ENCODE results near the gene MAN2A1. TPM values are rescaled to one million over a fixed set of nuclear protein-coding genes. Genes with fewer than 3 reads are reported as not detected.
A peak's percentile ranks its signal among the peaks of the same experiment; 100 is the strongest.

Gene MAN2A1
- total and polyA plus RNA-seq, 2 experiments from 2014 or later: 32.5 to 129 TPM

DNA sequence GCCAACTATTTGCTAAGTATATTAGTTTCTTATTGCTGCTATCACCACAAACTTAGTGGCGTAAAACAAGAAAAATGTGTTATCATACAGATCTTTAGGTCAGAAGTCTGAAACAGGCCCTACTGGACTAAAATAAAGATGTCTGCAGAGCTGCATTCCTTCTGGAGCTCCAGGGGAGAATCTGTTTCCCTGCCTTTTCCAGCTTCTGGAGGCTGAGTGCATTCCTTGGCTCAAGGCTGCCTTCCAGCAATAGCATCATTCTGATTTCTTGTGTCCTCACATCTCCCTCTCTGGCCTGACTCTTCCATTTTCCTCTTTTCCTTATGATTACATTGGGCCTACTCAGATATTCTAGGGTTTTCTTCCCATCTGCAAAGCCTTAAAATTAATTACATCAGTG lies 15.9 kb downstream of the MAN2A1 start (continued):
- TF ChIP-seq, protein P1, sequence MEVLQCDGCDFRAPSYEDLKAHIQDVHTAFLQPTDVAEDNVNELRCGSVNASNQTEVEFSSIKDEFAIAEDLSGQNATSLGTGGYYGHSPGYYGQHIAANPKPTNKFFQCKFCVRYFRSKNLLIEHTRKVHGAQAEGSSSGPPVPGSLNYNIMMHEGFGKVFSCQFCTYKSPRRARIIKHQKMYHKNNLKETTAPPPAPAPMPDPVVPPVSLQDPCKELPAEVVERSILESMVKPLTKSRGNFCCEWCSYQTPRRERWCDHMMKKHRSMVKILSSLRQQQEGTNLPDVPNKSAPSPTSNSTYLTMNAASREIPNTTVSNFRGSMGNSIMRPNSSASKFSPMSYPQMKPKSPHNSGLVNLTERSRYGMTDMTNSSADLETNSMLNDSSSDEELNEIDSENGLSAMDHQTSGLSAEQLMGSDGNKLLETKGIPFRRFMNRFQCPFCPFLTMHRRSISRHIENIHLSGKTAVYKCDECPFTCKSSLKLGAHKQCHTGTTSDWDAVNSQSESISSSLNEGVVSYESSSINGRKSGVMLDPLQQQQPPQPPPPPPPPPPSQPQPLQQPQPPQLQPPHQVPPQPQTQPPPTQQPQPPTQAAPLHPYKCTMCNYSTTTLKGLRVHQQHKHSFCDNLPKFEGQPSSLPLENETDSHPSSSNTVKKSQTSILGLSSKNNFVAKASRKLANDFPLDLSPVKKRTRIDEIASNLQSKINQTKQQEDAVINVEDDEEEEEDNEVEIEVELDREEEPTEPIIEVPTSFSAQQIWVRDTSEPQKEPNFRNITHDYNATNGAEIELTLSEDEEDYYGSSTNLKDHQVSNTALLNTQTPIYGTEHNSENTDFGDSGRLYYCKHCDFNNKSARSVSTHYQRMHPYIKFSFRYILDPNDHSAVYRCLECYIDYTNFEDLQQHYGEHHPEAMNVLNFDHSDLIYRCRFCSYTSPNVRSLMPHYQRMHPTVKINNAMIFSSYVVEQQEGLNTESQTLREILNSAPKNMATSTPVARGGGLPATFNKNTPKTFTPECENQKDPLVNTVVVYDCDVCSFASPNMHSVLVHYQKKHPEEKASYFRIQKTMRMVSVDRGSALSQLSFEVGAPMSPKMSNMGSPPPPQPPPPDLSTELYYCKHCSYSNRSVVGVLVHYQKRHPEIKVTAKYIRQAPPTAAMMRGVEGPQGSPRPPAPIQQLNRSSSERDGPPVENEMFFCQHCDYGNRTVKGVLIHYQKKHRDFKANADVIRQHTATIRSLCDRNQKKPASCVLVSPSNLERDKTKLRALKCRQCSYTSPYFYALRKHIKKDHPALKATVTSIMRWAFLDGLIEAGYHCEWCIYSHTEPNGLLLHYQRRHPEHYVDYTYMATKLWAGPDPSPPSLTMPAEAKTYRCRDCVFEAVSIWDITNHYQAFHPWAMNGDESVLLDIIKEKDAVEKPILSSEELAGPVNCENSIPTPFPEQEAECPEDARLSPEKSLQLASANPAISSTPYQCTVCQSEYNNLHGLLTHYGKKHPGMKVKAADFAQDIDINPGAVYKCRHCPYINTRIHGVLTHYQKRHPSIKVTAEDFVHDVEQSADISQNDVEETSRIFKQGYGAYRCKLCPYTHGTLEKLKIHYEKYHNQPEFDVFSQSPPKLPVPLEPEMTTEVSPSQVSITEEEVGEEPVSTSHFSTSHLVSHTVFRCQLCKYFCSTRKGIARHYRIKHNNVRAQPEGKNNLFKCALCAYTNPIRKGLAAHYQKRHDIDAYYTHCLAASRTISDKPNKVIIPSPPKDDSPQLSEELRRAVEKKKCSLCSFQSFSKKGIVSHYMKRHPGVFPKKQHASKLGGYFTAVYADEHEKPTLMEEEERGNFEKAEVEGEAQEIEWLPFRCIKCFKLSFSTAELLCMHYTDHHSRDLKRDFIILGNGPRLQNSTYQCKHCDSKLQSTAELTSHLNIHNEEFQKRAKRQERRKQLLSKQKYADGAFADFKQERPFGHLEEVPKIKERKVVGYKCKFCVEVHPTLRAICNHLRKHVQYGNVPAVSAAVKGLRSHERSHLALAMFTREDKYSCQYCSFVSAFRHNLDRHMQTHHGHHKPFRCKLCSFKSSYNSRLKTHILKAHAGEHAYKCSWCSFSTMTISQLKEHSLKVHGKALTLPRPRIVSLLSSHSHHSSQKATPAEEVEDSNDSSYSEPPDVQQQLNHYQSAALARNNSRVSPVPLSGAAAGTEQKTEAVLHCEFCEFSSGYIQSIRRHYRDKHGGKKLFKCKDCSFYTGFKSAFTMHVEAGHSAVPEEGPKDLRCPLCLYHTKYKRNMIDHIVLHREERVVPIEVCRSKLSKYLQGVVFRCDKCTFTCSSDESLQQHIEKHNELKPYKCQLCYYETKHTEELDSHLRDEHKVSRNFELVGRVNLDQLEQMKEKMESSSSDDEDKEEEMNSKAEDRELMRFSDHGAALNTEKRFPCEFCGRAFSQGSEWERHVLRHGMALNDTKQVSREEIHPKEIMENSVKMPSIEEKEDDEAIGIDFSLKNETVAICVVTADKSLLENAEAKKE (CRISPR knock-in tag; IDR thresholded peaks at IDR 0.05): no peak
- TF ChIP-seq, protein P2, sequence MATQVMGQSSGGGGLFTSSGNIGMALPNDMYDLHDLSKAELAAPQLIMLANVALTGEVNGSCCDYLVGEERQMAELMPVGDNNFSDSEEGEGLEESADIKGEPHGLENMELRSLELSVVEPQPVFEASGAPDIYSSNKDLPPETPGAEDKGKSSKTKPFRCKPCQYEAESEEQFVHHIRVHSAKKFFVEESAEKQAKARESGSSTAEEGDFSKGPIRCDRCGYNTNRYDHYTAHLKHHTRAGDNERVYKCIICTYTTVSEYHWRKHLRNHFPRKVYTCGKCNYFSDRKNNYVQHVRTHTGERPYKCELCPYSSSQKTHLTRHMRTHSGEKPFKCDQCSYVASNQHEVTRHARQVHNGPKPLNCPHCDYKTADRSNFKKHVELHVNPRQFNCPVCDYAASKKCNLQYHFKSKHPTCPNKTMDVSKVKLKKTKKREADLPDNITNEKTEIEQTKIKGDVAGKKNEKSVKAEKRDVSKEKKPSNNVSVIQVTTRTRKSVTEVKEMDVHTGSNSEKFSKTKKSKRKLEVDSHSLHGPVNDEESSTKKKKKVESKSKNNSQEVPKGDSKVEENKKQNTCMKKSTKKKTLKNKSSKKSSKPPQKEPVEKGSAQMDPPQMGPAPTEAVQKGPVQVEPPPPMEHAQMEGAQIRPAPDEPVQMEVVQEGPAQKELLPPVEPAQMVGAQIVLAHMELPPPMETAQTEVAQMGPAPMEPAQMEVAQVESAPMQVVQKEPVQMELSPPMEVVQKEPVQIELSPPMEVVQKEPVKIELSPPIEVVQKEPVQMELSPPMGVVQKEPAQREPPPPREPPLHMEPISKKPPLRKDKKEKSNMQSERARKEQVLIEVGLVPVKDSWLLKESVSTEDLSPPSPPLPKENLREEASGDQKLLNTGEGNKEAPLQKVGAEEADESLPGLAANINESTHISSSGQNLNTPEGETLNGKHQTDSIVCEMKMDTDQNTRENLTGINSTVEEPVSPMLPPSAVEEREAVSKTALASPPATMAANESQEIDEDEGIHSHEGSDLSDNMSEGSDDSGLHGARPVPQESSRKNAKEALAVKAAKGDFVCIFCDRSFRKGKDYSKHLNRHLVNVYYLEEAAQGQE (IDR thresholded peaks at IDR 0.05; ENCODE audit: unreplicated experiment): no peak
- no peak for TF ChIP-seq POLR2AphosphoS5 (IDR thresholded peaks at IDR 0.05; ENCODE audit: low read depth)

DNA sequence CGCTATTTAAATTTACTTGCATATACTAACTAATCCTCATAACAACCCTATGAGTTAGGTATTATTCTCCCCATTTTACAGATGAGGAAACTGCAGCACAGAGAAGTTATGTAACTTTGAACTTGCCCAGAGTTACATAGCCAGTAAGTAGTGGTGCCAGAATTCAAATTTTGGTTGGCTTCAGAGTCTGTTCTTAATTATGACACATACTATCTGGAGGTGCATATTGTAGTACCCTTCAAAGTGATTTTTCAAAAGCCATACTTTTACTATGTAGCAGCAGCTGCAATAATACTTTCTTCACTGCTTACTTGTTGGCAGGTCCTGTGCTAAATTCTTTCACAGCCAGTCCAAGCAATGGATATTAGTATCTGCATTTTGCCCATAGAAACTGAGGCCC lies 16.4 kb downstream of the MAN2A1 start:
- H3K36me3 Mint-ChIP-seq (ENCODE audit: low read depth): peaks cover 8% of the 10 kb centered on the region; the same call in 2 of the 3 replicates
- no peaks in the 10 kb centered on the region for H3K9me3 Mint-ChIP-seq
- Histone ChIP-seq H3K9me2 (ENCODE audit: insufficient read depth) (no peaks in the 10 kb centered on the region; the same call in none of the 2 replicates), H3K4me3 (no peak overlapping the region), H3K79me2 (replicated peaks; ENCODE audit: insufficient read depth) (peaks cover 100% of the 10 kb centered on the region), H3K27ac (ENCODE audit: low read depth) (no peak overlapping the region), H2AFZ (no peak overlapping the region), H4K20me1 (replicated peaks; ENCODE audit: insufficient read depth) (peaks cover 46% of the 10 kb centered on the region), H3K27me3 (ENCODE audit: insufficient read depth) (no peaks in the 10 kb centered on the region), H3F3A (replicated peaks; ENCODE audit: low read depth) (no peaks in the 10 kb centered on the region), H3K4me1 (ENCODE audit: insufficient read depth) (peaks cover 21% of the 10 kb centered on the region), H3K36me3 (ENCODE audit: insufficient read depth) (no peaks in the 10 kb centered on the region), H3K4me2 (no peak overlapping the region)
- no peak for ATAC-seq
- peaks cover 57% of the 10 kb centered on the region for H3K4me1 Mint-ChIP-seq
- TF ChIP-seq, protein P3, sequence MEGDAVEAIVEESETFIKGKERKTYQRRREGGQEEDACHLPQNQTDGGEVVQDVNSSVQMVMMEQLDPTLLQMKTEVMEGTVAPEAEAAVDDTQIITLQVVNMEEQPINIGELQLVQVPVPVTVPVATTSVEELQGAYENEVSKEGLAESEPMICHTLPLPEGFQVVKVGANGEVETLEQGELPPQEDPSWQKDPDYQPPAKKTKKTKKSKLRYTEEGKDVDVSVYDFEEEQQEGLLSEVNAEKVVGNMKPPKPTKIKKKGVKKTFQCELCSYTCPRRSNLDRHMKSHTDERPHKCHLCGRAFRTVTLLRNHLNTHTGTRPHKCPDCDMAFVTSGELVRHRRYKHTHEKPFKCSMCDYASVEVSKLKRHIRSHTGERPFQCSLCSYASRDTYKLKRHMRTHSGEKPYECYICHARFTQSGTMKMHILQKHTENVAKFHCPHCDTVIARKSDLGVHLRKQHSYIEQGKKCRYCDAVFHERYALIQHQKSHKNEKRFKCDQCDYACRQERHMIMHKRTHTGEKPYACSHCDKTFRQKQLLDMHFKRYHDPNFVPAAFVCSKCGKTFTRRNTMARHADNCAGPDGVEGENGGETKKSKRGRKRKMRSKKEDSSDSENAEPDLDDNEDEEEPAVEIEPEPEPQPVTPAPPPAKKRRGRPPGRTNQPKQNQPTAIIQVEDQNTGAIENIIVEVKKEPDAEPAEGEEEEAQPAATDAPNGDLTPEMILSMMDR (conservative IDR thresholded peaks at IDR 0.05; ENCODE audit: low read depth in 2 of 2): no peak
- H3K4me3 Mint-ChIP-seq: no peak overlapping the region
- DNase-seq (ENCODE audit: low spot score): no peak
- 0 out of 2 replicates have a peak overlapping the region, but pooled peaks have one; percentile 7 for H3K27ac Mint-ChIP-seq
- no peaks in the 10 kb centered on the region for H3K27me3 Mint-ChIP-seq (ENCODE audit: insufficient read depth, low read depth, poor library complexity)
